ENCODE data around the gene NDUFA13. TPM values are rescaled to one million over a fixed set of nuclear protein-coding genes. Genes with fewer than 3 reads are reported as not detected.

Gene NDUFA13
- total RNA-seq, 4 donors from 2014 or later = 57.4 to 97.2 (median 63.9) TPM

DNA sequence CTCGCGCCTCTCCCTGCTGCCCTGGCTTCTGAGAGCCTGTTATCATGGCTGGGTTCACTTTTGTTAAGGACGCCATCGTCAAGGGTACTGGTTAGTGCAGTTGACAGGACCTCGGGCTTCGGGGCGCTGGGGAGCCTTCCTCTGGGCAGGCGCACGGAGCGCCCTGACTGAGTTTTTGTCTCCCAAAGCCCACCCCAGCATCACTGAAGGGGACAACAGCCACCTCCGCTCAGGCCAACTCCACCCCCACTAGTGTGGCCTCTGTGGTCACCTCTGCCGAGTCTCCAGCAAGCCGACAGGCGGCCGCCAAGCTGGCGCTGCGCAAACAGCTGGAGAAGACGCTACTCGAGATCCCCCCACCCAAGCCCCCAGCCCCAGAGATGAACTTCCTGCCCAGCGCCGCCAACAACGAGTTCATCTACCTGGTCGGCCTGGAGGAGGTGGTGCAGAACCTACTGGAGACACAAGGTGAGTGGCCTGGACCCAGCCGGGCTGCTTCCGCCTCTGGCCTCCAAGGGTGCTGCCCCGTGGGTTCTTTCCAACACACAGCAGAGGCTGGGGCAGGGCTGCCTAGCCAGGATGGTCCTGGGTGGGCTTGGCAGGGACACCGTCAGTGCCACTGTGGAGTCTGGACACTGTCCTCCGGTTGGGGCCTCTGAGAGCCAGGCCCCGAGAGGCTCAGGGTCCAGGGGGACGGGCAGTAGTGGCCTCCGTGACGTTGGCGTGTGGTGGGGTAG lies 17.6 kb upstream of the NDUFA13 start:
- DNase-seq (ENCODE audit: low spot score) = no peak
- peak; percentile 10 for ATAC-seq (ENCODE audit: low FRiP score)
- TF ChIP-seq CTCF (IDR thresholded peaks at IDR 0.05) = no peak

- DNase-seq (ENCODE audit: low spot score) (no peak), ATAC-seq (ENCODE audit: low FRiP score) (no peak)
- TF ChIP-seq CTCF (IDR thresholded peaks at IDR 0.05) = no peak
These were observed 16.6 kb upstream of the NDUFA13 start for GRCh38 chr19:19499272-19499995.

GRCh38 chr19:19500975-19501644 lies 14.9 kb upstream of the NDUFA13 start:
- TF ChIP-seq CTCF (IDR thresholded peaks at IDR 0.05) = no peak
- DNase-seq (ENCODE audit: low spot score) (no peak), ATAC-seq (ENCODE audit: low FRiP score) (no peak)

GRCh38 chr19:19501798-19502197 lies 14.2 kb upstream of the NDUFA13 start:
- DNase-seq (ENCODE audit: low spot score) = no peak
- no peak for ATAC-seq (ENCODE audit: low FRiP score)
- TF ChIP-seq CTCF (IDR thresholded peaks at IDR 0.05) = no peak

GRCh38 chr19:19502281-19502680 lies 13.7 kb upstream of the NDUFA13 start:
- DNase-seq (ENCODE audit: low spot score) (no peak), ATAC-seq (ENCODE audit: low FRiP score) (no peak)
- no peak for TF ChIP-seq CTCF (IDR thresholded peaks at IDR 0.05)

GRCh38 chr19:19502808-19503602 lies 13.0 kb upstream of the NDUFA13 start:
- no peak for TF ChIP-seq CTCF (IDR thresholded peaks at IDR 0.05)
- no peak for ATAC-seq (ENCODE audit: low FRiP score)

More at GRCh38 chr19:19502808-19503602, 13.0 kb upstream of the NDUFA13 start:
- no peak for DNase-seq (ENCODE audit: low spot score)
